Central memory CD4-positive, alpha-beta T cell (primary cell): ENCODE data around the gene TMCO6.
"Not testable (repeated sequence)": the region's sequence is repeated elsewhere in the genome, so short reads cannot be mapped to it uniquely, and the experiment has no call there.

Experiments used
- DNase-seq: peaks from one replicate; pipeline ENCODE4 v3.0.0; 2022

TMCO6 gene

GRCh38 chr5:140631036-140631417 lies 8.2 kb upstream of the TMCO6 start:
- no peak for DNase-seq

DNA sequence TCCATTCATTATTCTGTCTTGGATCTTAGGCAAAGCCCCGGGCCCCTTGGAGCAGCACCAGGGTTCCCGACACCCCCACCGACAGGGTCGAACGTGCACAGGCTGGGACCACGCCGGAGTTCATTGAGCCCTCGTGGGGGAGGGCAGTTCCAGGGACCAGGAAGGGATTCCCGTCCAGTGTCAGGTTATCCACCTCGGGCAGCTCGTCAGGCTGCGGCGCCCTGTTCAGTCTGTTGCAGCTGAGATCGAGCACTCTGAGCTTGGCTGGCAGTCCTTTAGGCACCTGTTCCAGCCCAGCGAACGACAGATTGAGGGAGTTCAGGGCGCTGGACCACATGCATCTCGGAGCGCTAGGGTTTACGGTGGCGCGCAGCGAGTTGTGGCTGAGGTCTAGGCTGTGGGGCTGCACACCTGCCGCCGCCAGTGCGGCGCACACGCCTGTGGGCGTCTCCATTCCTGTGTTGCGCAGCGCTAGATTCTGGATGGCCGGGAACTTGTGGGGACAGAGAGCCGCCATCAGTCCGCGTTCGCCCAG lies 7.4 kb upstream of the TMCO6 start:
- DNase-seq, result no peak

DNA sequence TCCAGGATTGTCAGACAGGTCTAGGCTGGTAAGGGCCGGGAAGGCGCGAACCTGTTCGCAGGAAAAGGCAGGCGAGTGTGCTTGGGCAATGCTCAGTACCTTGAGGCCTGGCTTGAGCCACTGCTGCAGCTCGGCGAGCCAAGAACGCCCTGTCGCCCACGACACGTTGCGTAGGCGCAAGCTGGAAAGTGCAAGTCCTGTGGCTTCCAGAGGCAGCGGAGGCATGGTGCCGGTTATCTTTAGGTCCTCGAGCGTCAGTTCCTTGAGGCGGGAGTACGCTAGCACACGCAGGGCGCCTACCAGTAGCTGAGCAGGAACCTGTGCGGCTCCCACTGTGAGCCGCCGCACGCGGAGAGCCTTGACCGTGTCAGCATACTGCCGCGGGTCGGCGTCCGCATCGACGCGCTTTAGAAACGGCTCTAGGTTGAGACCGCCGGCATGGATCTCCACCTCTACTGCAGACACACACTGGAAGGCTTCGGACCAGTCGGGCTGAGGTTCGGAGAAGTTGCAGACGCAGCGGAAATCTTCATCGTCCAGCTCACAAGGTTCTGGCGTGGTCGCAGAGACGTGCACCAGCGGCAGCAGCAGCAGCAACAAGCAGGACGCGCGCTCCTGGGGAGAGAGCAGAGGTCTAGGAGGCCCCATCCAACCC lies 6.8 kb upstream of the TMCO6 start:
- DNase-seq, result peak; percentile 56

GRCh38 chr5:140633021-140633471 lies 6.2 kb upstream of the TMCO6 start, which contains the start of gene CD14:
TSS of gene CD14 (minus strand) at chr5:140633175. CDS start at chr5:140633071, 104 bp downstream.
- no peak for DNase-seq

- no peak for DNase-seq
Observed at GRCh38 chr5:140633501-140633900, 5.8 kb upstream of the TMCO6 start.

DNA sequence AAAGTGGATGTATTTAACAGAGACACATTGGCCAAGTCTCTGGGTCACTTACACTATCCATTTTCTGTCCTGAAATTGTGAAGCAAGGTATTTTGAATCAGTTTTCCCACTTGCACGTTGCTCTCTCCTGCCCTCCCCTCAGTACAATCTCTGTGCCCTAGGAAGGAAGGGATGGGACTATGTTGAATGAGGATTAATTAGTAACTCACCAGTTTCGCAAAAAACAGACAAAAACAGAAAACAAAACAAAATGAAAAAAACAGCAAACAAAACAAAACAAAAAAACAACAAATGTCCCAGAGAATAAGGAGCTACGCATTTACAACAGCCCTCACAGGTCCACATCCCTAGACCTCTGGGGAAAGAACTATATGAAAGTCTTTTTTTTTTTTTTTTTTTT lies 5.1 kb upstream of the TMCO6 start:
- DNase-seq, result no peak

- no peak for DNase-seq
Observed at GRCh38 chr5:140635291-140636257, 3.7 kb upstream of the TMCO6 start.

GRCh38 chr5:140637371-140638100 lies 1.7 kb upstream of the TMCO6 start:
- no peak for DNase-seq

DNA sequence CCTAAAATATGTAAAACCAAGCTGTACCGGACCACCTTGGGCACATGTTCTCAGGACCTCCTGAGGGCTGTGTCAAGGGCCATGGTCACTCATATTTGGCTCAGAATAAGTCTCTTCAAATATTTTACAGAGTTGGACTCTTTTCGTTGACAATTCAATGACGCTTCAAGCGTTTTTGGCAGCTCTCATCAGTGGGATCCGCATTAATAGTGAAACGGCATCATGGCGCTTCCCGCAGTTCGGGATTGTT lies 428 bp upstream of the TMCO6 start:
- DNase-seq, result not testable (repeated sequence)

DNA sequence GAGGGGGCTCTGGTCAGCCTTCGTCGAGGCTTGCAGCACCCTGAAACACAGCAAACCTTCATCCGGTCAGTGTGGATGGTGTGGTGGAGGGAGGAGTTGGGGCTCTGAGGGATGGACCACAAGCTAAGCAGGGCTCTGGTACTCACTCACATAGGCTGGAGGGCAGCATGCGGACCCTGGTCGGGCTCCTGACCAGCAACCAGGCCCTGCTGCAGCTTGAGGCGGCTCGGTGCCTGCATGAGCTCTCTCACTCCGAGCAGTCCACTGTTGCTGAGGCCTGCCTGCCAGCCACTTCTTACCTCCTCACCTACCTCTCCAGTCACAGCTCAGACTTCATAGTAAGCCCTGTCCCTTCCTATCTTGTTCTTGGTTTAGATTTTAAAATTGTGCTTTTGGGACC lies 2.5 kb downstream of the TMCO6 start:
- DNase-seq, result no peak

DNA sequence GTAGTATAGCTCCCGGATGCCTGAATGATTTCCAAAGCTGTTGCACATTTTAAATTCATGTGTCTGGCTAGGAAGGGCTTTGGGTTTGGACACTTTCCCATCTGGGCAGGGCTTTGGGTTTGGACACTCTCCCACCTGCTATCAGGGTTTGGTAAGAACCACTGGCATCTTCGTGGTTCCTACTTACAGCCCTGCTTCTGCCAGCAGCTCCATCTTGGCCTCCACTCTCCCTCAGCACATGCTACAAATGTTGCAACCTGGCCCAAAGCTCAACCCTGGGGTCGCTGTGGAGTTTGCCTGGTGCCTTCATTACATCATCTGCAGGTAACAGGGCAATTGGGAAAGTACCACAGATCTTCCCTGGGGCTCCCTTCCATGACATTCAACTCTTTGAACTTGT lies 3.5 kb downstream of the TMCO6 start:
- no peak for DNase-seq

- DNase-seq, result no peak
Observed at GRCh38 chr5:140647042-140647419, 7.8 kb downstream of the TMCO6 start.

GRCh38 chr5:140658870-140659269 lies 19.6 kb downstream of the TMCO6 start:
- no peak for DNase-seq

GRCh38 chr5:140660371-140660770 lies 21.1 kb downstream of the TMCO6 start:
- not testable (repeated sequence) for DNase-seq

- DNase-seq, result no peak
Observed at GRCh38 chr5:140664030-140664358, 24.7 kb downstream of the TMCO6 start.

GRCh38 chr5:140664359-140665119 lies 25.3 kb downstream of the TMCO6 start, which contains the start of gene WDR55:
TSS of gene WDR55 (plus strand) at chr5:140664904. CDS start at chr5:140664913, 9 bp downstream.
- peak; percentile 95 for DNase-seq

DNA sequence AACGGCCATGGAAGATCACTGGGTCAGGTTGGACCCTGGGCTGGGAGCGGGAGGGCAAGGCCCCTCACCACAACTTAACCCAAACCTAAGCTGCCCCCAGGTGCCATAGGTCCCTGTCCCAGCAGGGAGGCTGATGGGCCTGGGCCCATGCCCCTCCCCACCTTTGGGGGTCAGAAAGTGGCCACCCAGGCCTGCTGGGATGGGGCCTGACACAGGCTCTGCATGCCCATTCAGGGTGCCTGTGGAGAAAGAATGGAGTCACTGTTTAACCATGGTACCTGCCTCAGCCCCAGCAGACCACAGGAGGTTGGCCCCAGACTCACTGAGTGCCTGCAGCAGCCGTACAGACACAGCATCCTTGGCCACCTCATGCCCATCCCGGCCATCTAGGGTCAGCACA lies 31.8 kb downstream of the TMCO6 start:
- not testable (repeated sequence) for DNase-seq

DNA sequence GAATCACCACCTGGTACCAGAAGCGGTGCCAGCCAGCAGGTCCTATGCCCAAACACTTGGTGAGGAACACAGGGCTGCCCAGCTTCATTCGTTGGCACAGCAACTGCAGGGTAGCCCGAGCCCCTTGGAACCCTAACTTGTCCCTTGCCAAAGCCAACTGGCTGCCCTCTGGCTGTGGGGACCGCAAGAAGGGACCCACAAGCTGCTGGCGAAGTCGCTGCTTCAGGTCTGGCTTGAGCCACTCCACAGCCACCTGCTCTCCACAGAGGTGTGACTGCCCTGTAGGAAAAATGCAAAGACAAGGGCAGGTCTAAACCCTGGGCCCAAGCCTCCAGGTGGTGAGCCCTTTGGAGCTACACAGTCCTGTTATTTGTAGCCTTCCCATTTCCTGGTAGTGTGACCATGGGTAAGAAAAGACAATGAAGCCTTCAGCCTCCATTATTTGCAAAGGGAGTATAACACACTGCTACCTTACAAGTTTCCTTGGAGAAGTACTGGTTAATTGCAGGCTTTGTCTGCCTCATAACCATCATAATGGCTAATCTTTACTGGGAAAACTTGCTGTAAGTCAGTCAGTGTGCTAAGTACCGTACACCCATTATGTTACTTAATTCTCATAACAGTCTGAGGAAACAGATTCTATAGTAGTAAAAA lies 32.3 kb downstream of the TMCO6 start:
- DNase-seq, result no peak

GRCh38 chr5:140672455-140673186 lies 33.4 kb downstream of the TMCO6 start:
- DNase-seq, result no peak

DNA sequence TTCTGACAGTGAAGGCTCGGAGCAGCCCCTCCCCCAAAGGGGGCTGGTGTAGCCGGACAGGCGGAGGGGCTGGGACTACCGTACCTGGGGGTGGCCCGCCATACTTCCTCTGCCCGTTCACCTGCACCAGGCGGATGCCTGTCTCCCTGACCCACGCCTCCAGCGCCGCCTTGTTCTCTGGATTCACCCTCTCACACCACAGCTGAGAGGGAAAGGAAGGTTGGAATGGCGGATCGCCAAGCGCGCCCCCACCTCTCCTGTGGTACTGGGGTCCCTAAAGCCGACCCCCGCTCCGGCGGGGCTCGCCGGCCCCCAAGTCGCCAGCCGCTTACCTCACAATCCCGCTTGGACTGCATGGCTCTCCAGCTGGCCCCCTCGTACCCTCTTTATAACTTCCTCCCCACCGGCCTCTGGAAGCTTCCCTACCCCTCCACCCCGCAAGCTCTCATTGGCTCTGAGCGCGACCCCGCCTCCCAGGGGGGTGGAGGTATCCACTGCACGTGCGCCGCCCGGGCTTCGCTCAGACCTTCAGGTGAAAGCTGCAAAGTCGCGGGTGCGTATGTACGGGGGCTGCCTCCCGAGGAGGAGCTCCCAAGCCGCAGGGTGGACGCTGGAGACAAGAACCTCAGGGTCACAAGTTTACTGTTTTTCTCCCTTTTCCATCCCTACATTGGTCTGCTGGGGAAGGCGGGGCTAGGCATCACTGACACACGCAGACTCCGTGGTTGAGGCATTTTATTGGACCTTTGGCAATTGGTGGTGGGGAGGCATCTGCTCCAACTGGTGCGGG lies 34.1 kb downstream of the TMCO6 start, which contains the start of gene DND1:
TSS of gene DND1 (minus strand) at position 390 of the 790 bp plus-strand sequence. CDS start at position 356, 34 bp downstream.
- DNase-seq, result no peak
